NCI-H2196 (cell line): ENCODE measurements around the gene ZBTB22.
A peak's percentile ranks its signal among the peaks of the same experiment; 100 is the strongest.
"Not testable (repeated sequence)": the region's sequence is repeated elsewhere in the genome, so short reads cannot be mapped to it uniquely, and the experiment has no call there.

Experiments used
- DNase-seq: peaks from one replicate; lab custom pipeline; 2025; ENCODE audit not compliant: unreplicated experiment; lab: John Stamatoyannopoulos, UW

The ZBTB22 gene

GRCh38 chr6:33304216-33304615 lies 13.3 kb downstream of the ZBTB22 start:
- DNase-seq: no peak

- DNase-seq: no peak
Observed at GRCh38 chr6:33301877-33302276, 15.7 kb downstream of the ZBTB22 start.

GRCh38 chr6:33299237-33299944 lies 18.2 kb downstream of the ZBTB22 start:
- DNase-seq: peak; percentile 93

DNA sequence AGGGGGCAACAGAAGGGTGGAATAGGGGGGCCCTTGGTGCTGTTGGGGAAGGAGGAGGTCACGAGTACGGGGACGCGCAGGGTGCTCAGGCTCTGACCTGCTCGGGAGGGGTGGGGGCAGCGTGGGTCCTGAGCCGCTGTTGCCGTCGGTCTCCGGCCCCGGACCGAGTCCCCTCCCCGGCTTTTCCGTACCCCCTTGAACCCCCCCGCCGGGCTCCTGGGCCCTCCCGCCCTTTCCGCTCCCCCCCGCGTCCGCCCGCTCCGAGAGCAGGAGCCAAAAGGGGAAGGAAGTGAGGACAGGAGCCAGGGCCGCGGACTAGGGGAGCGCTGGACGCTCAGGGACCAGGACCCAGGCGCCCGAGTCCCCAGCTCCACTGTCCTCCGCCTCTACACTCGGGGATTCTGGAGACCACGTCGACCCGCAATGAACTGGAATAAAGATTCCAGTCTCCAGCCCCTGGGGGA lies 18.7 kb downstream of the ZBTB22 start, which contains the start of gene RGL2:
TSS of gene RGL2 (minus strand) at position 170 of the 464 bp plus-strand sequence. CDS start 332 bp downstream, outside the sequence.
- peak; percentile 71 for DNase-seq

GRCh38 chr6:33297956-33298772 lies 19.4 kb downstream of the ZBTB22 start:
- peak; percentile 71 for DNase-seq

- peak; percentile 56 for DNase-seq
Observed at GRCh38 chr6:33297406-33297955, 20.1 kb downstream of the ZBTB22 start.

GRCh38 chr6:33296797-33297405 lies 20.6 kb downstream of the ZBTB22 start:
- DNase-seq: no peak

- DNase-seq: no peak
Observed at GRCh38 chr6:33295621-33296369, 21.7 kb downstream of the ZBTB22 start.

DNA sequence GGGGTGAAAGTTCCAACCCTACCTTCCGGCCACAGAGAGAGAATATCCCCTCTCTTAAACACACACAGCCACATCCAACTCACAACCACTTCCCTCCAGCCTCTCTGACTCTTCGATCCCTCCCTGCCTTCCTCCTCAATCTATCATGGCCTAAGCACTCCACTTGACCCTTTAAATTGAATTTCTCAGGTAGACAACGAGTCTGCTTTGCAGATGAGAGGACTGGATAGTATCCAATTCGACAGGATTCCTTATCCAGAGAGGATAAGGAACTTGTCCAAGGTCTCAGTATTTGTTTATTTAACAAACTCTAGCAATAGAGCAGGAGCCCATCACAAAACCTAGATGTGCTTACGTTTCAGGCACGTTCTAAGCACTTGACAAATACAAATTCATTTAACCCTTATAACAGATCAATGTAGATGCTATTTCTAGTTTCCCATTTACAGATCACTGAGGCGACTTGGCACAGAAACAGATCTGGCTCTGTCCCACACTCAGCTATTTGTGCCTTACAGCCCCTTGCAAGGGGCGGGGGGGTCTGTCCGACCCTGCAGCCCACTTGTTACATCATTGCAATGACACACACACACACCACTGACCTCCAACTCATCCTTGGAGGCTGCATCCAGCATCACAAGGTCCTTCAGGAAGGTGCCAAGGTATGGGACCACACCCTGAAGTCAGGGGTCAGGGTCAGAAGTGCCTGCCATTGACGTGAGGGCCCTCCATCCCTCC lies 23.3 kb downstream of the ZBTB22 start:
- no peak for DNase-seq

DNA sequence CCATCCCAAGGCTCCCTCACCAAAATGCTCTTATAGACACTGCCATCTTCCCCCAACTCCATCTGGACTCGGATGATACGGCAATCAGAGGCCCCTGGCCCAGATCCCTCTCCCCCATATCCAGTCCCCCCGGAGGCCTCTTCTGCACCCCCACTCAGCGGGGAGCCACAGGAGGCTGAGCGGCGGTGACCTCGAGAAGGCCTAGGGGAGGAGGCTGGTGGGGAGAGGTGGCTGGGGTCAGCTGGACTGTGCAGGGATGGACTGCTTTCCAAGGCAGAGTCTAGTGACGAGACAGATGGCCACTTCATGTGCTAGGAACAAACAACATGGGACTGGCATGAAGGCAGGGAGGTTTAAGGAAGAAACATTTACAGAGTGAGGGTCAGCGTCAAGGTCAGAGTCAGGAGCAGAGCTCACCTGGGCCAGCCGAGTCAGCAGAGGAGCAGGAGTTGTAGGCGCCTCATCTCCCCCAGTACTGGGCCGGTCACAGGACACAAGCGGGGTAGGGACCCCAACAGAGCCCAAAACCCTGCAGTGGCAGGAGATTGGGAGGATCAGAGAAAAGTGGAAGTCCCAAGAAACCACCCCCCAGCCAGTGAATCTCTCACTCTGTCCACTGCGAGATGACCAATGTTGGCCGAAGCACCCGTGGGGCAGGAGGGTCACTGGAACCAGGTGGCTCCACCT lies 24.4 kb downstream of the ZBTB22 start:
- no peak for DNase-seq

DNA sequence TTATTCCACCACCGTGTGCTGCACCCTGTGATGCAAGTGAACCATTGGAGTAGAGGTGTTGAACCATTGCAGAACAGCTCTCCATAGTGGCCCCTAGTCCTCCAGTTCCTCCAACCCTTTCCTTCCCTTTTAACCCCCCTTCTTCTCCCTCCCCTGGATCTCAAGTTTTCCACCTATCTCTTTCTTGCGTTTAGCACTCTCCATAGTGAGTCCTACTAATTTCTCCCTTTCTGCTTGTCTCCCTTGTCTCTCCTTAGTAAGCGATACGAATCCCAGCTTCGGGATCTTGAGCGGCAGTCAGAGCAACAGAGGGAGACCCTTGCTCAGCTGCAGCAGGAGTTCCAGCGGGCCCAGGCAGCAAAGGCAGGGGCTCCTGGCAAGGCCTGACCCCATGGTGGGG lies 27.1 kb downstream of the ZBTB22 start:
- DNase-seq: no peak

- no peak for DNase-seq
Observed at GRCh38 chr6:33289784-33290315, 27.7 kb downstream of the ZBTB22 start.

GRCh38 chr6:33288921-33289783 lies 28.4 kb downstream of the ZBTB22 start, which contains the start of the genes PFDN6 and WDR46:
Gene PFDN6, plus strand, starts transcription at chr6:33289601. Its CDS starts 256 bp downstream, at chr6:33289857.
Gene WDR46, minus strand, starts transcription at chr6:33289239. Its CDS starts 69 bp downstream, at chr6:33289170.
- peak; percentile 89 for DNase-seq

DNA sequence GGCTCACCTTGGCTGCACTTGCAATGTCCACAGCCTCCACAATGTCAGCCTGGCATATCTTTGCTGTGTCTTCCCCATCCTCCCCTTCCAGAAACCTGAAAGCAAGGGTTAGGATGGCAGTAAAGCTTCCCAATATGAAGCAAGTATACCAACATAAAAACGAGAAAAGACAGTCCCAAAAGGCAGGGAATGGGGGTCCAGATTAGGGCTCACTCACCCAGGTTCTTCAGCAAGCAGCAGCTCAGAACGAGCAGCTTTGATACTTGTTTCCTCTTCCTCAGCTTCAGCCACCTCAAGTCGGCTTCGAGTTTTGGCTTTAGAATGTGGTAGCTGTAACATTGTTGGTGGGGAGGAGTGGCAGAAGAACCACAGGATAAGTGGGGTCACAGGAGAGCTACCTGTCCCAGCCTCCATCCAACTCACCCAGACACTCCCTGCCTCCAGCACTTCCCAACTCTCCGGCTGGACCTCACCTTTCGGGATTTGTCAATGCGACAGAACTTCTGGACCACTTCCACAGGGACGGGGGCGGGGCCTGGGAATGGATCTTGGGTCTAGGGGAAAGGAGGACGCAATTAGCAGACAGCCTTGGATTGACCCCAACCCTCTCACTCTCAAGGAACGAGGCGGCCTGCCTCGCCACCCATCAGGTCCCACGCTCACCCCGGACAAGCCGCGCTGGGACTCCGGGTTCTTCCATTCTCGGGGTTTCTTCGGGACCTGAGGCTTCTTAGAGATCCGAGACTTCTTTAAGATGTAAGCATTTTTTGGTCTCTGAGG lies 29.2 kb downstream of the ZBTB22 start:
- no peak for DNase-seq

- no peak for DNase-seq
Observed at GRCh38 chr6:33286946-33287914, 30.3 kb downstream of the ZBTB22 start.

DNA sequence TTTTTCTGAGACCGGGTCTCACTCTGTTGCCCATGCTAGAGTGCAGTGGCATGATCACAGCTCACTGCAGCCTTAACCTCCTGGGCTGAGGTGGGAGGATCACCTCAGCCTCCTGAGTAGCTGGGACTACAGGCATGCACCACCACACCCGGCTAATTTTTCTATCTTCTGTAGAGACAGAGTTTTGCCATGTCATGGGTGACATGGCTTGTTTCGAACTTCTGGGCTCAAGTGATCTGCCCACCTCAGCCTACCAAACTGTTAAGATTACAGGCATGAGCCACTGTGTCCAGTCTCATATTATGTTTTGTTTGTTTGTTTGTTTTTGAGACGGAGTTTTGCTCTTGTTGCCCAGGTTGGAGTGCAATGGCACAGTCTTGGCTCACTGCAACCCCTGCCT lies 32.3 kb downstream of the ZBTB22 start:
- DNase-seq: not testable (repeated sequence)
